Stimulated activated CD4-positive, alpha-beta T cell treated with anti-CD3 and anti-CD28 coated beads, Interleukin-1b, Interleukin-23, amount 100 ng/mL, for 1 hour (primary cell): ENCODE measurements around the gene STUM.

Experiments used
- DNase-seq, 2 donors: peaks; one replicate each; pipeline ENCODE4 v3.0.0-alpha.2; 2020; ENCODE audit warnings: low read depth in 2 of 2

STUM gene

DNA sequence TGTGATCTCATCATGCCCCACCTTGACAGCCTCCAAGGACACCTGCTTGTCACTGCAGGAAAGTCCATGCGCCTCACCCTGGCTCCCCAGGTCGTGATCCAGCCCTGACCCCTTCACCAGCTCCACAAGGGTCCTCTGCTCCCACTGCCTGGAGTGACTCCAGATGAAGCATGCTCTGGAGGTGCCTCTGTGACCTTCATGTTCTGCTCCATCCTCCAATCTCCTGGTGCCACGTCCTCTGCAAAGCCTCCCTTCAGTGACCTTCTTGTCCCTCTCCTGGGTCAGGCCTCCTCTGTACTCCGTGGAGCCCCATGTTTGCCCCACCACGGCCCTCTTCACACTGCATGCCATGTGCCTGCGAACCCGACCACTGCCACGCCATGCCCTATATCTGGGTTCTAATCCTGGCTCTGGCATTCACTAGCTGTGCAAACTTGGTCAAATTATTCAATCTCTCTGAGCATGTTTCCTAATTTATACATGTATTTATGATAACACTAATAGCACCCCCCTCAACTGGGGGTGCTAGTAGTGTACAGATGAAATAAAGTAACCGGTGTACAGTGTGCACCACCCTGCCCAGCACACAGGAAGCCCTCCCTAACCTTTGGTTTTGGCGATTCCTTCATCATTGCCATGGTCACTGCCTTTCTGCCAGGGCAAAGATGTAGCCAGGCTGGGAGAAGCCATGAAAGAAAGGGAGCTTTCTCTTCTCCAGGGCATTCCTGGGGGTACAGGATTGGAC is 77.4 kb downstream of the STUM start:
- no peak for DNase-seq

DNA sequence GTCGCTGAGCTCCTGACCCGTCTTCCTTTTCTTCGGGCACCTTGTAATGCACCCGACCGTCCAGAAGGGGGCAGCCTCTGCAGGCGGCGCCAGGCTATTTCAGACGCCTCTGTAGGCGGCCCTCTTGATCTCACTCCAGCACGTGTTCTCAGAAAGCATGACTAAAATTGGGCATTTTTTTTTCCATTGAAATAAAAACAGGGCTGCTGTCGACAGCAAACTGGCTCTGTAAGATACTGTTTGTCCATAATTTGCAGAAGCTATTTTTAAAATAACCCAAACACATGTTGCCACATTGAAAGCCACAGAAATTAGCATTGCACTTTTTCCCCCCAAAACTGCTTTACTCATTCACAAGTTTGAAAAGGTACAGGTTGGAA is 78.0 kb downstream of the STUM start:
- DNase-seq, result peak; percentile 41 to 73

DNA sequence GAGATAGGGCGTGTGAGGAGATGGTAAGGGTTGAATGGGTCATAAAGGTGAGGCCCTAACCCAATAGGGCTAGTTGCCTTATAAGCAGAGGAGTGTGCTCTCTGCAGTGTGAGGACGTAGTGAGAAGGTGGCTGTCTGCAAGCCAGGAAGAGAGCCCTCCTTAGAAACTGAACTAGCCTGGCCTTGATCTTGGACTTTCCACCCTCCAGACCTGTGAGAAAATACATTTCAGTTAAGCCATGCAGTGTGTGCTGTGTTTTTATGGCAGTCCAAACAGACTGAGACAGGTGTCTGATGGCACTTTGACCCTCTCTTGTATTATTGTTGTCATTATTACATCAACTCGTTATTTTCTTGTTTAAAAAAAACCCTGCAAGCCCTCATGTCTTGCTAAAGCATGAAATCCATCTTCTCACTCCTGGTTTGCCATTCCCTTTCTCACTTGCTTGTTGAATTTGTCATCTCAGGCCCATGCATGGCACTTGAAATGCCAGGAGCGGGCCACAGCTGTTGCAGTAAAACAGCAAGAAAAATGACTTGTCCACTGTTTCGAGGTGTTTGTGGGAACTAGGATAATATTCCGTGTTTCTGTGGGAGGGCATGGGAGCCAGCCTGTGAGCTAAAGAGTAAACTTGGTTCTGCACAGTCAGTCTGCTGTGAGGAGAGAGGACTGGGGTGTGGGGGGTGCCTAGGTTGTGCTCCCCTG is 78.6 kb downstream of the STUM start:
- DNase-seq, result no peak

DNA sequence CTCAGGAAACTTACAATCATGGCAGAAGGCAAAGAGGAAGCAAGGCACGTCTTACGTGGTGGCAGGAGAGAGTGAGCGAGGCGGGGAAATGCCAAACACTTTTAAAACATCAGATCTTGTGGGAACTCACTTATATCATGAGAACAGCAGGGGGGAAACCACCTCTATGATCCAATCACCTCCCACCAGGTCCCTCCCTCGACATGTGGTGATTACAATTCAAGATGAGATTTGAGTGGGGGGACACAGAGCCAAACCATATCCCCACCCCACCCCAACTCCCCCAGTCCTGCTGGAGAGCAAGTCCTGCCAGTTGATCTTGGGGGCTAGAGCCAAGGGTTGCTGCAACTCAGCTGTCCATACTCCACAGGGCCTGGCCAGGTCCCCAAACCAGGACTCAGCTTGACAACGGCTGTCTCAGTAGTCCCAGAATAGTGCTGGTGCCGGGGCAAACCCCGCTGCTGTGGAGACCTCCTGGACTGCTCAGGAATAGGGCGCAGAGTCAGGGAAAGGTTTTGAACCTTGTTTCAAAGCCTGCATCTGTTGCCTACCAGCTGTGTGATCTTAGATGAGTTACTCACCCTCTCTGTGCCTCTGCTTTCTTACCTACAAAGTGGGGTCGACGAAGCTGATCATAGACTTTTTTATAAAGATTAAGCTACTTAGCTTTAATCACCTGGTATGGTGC is 79.5 kb downstream of the STUM start:
- DNase-seq, result no peak

DNA sequence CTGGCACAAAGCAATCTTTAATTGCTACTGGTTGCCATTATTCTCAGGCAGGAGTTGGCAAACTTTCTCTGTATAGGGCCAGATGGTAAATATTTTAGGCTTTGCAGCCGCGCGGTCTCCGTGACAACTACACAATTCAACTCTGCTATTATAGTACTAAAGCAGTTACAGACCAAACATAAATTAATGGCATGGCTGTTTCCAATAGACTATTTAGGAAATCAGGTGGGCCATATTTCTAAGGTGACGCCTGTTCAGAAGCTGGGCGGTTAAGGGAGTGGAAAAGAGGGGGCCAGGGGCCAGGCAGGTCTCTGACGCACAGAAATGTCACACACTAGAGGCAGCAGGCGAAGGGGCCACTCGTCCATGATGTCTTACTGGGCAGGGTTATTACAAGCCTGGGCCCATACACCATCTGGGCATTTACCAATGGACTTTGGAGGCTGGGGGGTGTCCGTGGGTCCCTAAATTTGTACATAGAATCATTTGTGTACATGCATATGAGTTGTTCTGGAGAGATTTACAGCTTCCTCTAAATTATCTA is 80.1 kb downstream of the STUM start:
- DNase-seq, result no peak

DNA sequence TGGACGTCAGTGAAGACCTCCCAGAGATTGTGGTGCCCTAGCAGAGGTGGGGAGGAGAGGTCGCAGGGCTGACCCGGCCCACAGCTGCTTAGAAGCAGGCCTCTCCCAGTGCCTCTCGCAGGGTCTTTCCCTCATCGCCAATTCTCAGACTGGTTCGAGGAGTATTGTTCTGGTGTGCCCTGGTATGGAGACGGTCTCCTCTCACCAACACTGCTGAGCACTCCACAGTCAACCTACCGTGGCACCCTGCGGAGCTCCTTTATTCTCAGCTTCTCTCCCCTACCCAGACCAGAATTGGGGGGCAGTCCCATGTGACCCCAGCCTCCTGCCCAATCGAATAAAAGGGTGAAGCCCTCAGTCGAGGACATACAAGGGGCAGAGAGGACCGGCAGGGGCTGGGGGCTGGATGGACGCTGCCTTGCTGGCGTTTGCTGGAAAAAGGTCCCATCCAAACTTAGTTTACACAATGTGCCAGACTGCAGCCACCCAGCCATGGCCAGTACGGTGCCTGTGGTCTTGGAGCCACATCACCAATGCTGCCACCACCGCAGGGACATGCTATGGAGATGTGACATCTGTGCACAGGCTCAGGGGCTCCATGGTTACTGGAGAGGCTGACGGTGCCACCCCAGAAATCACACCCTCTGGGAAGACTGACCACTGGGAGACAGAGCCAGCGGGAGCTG is 80.8 kb downstream of the STUM start:
- DNase-seq, result no peak

DNA sequence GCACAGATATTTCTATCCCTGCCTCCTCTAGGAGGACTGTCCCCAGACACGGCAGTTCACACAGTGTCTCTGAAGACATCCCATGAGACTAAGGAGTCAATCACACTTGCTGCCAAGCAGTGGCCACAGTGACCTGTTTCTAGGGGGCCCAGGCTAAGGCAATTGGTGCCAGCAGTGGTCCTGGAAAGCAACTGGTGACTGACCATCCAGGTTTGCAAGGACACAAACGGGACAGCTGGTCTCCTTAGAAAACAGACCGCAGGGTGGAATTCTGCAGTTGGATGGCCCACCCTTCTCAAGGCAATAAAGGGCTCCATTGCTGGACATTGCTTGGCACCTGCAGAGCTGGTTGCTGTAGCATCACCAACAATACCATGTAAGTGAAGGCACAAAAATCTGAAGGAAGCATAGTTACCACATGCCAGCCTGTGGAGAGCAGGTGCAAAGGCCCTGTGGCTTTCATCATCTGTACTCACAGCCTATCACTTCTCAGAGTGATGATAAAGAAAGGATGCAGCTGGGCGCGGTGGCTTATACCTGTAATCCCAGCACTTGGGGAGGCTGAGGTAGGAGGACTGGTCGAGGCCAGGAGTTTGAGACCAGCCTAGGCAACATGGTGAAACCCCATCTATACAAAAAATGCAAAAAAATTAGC is 81.5 kb downstream of the STUM start:
- DNase-seq, result no peak

DNA sequence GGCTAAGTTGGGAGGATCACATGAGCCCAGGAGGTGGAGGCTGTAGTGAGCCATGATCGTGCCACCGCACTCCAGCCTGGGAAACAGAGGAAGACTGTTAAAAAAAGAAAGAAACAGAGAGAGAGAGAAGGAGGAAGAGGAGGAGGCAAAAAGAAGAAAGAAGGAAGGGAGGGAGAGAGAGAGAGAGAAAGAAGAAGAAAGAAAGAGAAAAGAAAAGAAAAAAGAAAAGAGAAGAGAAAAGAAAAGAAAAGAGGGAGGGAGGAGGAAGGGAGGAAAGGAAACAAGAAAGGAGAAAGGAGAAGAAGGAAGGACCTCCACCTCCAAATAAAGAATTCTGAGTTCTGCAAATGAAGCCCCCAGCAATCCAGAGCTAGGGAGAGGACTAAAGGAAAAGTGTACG is 82.0 kb downstream of the STUM start:
- DNase-seq, result no peak

DNA sequence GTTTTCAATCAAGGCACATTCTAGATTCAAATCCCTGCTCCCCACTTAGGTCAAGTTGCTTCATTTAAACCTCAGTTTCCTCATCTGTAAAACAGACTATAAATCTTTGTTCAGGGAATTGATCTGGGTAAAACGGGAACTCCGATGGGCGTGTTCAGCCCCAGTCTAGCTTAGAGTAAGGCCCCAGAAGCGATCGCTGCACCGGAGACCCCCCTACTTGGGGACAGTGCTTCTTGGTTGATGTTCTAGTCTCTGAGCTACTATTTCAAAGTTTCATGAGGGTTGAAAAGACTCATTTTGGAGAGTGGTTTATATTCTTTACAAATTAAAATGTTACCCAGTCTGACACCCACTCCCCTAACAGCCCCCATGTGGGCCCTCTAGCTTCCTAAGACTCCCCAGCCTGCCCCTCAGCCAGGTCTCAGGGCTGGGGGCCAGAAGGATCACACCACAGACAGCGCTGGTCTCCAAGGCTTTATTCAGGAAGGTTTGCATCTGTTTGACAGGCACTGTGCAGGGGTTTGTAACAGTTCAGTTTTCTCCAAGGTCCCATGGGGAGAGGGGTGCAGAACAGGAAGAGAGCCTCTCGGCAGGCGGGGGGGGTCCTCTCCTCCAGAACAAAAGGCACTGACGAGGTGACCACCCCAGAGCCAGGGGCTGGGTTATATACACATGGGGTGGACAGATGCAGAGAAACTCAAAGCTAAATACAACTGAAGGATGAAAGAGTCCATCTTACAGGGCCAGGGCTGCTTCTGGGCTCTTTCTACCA is 82.9 kb downstream of the STUM start:
- no peak for DNase-seq

DNA sequence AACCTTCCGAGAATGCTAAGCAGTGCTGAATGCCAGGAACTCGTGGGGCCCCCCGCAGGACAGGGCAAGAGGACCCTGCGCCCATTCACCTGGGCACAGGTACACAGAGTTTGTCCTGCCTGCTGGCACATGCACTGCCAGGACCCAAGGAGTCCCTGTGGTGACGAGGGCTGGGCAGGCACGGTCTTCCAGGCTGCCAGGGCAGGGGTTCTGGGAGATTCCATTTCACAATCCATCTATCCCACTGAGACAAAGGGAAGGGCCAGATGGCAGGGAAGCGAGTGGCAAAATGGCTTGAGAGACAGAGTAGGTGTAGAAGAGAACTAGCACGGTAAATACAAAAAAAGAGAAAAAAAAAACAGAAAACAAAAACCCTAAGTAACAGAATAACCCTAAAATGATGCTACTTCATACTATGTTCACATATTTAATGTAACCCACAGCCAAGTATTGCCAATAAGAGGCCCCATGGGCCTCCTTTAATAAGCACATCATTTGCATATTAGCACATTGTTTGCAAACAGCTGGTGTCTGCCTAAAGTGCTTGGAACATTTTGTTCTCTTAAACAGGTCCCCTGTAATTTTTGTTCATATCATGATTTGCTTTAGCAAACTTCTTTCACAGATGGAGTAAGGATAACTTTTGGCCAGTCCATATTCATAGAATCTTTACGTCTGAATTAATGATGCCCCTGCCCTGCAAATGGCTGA is 83.8 kb downstream of the STUM start:
- DNase-seq, result no peak

DNA sequence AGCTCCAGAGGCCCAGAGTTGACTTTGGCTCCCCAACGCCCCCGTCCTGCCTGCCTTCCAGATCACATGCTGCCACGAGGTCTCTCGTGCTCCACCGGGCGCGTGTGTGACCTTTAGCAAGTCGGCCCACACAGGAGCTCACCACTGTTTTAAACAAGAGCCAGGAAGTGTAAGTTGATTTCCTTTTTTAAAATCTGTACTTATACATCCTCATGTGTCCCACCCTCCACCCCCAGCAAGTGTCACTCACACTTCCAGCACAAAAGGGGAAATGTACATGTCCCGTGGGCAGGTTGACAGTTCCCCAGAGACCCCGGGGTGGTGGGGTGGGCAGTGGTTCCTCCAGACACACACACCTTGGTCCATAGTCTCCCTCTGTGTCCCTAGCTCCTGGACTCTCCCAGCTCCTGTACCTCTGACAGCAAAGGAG is 84.4 kb downstream of the STUM start:
- DNase-seq, result no peak

DNA sequence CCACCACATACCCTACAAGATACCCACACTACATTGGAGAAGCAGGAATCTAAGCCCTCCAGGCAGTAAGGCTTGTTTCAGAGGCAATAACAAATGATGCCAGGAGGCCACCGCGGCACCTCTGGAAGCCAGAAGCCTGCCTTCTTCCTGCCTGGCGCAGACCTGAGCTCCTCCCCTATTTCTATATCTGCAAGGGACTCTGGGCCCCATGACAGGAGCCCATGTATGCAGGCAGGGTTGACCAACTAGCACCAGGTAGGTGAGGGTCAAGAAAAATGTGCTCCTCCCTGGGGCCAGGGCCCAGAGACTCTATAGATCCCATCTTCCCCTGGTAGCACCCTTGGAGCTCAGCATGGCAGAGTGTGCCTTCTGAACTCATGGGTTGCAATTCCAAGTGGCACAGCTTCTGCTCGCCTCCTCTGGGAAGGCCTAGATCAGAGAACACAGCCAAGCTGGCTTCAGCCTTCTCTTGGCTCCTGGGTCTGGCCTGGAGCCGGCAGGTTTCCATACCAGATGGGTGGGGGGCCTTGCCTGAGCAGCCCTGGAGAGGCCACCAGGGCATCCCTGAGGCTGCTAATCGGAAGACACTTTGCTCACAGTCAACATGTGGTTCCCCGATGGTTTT is 85.1 kb downstream of the STUM start:
- DNase-seq, result no peak

DNA sequence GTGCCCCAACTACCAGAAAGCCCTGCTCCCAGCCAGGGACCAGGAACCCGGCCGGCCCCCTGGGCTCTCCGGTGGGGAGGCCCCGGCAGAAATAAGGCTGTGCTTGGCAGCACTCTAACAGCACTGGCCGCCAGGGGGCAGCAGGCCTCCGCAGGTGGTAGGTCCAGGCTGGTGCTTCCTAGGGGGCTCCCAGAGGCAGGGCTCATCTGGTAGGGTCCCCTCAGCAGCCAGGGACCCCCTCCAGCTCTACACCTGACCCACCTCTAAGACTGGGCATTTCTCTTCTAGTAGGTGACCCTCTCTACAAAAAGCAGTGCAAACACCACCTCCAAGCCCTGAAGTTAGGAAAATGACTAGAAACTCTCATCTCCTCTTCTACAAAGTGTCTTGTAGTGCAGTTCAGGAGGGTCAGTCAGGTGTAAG is 85.6 kb downstream of the STUM start:
- DNase-seq, result peak; percentile 52 to 82

DNA sequence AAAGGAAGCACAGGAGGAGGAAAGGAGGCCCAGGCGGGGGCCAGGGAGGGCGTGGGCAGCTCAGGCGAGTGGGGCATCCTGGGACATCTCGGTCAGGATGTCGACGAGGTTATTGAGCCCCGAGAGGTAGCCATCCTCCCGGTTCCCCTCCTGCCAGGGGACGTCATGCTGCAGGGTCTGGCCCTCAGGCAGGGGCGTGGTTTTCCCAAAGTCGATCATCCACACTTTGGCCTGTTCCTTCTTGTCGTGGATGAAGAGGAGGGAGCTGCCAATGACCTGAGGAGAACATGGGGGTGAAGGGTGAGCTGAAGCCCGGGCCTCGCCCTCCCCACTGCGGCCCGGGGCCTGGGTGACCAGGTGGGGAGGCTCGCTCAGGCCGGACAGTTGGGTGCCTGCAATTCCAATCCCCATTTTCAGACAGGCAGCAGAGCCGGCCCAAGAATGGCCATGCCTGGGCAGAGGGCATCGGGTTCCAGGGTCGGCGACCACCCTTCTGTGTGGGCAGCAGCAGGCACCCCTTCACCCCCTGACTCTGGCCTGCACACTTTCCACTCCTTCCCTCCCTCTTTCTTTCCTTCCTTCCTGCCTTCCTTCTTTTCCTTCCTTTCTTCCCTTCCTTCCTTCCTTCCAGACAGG is 86.2 kb downstream of the STUM start:
- DNase-seq, result no peak

DNA sequence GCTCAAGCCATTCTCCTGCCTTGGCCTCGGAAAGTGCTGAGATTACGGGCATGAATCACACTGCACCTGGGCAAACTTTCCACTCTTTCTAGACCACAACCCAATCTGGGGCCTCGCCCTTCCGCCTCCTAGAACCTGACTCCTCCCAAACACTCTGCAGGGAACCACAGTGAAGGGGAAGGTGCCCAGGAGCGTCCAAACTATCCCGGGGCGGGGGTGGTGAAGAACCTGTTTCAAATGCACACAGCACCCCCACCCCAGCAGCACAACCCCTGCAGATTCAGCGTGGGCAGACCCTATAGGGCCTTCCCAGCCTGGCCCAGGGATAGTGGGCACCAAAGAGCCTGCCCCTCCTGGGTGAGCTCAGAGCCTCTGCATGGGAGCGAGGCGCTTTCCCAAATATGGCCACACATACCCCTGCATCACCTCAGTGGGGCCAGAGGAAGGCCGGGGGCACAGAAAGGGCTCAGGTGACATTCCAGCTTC is 86.9 kb downstream of the STUM start:
- peak in 1 of 2 donors; percentile 26 for DNase-seq

DNA sequence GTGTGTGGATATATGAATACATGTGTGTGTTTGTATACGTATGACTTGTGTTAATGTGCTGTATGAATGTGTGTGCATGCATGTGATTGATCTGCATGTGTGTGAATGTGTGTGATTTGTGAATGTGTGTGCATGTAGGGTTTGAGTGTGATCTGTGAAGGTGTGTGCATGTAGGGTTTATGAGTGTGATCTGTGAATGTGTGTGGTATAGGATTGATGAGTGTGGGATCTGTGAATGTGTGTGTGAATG is 88.2 kb downstream of the STUM start:
- DNase-seq, result no peak

DNA sequence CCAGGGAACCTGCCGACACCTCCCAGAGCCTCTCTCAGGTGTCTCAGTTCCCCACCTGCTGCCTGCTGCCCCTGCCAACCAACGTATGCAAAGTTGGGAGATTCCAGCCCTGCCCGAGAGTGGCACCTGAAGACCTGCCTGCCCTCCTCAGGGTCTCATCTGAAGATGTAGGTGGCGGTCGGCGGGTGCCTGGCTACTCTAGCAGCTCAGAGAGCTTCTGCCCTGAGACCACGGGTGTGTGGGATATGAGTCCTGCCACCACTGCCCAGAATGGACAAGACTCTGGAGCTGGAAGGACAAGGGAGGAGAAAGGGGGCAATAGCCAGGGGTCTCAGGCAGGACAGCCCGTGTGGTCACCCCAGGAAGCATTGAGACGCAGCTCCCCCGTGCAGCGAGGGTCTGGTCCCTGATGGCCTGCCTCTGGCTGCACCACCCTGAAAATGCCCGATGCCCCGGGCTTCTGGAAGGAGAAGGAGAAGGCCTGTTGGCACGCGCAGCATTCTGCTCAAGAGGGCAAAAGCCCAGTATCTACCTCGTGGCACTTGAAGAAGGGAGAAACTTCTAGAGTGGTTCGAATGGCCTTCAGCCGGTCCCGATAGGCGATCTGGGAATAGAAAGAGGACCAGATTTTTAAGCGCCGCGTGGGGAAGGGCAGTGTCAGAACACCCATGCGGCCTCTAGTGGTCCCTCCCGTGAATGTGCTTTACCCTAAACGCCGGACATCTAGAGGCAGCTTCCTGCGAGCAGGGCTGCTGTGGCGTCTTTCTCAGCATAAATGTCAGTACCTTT is 88.8 kb downstream of the STUM start:
- no peak for DNase-seq

DNA sequence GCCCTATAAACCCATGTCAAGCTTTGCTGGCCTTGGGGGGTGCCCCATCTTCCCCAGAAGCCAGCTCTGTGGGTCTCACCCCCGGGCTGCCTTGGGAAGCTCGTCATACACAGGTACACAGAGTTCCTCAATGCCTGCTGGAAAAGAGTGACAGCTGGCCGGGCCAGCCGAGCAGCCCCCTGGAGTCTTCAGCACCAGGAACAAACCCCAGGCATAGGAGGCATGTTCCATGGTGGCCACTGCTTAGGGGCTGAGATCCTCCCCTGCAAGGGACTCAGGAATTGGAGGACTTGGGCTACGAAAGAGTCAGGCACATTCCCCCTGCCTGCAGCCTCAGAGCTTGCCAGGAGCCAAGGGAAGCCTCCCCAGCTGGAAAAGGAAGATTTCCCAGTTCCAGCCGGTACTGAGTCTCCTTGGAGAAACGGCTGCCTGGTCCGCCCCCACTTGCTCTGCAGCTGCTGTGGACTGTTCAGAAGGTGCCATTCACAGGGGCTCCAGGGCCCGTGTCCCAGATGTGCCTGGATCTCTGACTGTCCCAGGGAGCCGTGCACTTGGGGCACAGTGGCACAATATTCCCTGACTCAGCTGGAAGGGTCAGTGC is 89.5 kb downstream of the STUM start:
- no peak for DNase-seq
